HG02642 (cell line): ENCODE results near the gene CADPS2.
"Not testable (repeated sequence)": the region's sequence is repeated elsewhere in the genome, so short reads cannot be mapped to it uniquely, and the experiment has no call there.

Experiments
- ATAC-seq: cut with Tn5 transposase; IDR thresholded peaks from one replicate; pipeline ENCODE4 v1.9.1; 2021; ENCODE audit warnings: mild to moderate bottlenecking; ENCODE audit not compliant: unreplicated experiment, poor library complexity

Gene CADPS2

GRCh38 chr7:122679813-122680212 lies 206.4 kb downstream of the CADPS2 start:
- no peak for ATAC-seq

DNA sequence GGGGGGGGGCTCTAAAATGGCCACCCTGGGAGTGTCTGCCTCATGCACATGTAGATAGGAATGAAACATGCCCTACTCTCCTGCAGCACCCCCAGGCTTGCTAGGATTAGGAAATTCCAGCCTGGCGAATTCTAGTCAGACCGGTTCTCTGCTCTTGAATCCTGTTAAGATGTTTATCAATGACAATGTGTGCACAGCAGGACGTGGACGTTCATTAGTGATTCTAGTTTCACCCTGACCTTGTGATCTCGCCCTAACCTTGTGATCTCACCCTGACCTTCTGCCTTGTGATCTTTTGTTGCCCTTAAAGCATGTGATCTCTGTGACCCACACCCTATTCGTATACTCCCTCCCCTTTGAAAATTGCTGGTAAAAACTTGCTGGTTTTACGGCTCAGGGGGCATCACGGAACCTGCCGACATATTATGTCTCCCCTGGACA lies 207.0 kb downstream of the CADPS2 start:
- not testable (repeated sequence) for ATAC-seq

- no peak for ATAC-seq
Observed at GRCh38 chr7:122677149-122677548, 209.1 kb downstream of the CADPS2 start.

DNA sequence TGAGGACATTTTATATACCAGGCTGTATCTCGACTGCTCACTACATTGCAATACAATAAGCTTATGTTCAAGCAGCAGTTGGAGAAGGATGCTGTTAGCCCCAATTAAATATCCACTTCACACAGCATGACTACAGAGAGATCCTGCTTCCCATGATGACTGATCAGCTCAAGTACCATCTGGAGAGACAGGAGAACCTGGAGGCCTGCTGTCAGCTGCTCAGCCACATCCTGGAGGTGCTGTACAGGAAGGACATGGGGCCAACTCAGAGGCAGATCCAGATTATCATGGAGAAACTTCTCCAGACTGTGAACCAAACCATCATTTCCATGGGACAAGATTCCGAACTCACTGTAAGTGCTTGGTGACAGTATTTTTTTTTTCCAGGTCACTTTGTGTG lies 209.8 kb downstream of the CADPS2 start:
- ATAC-seq = no peak

- ATAC-seq = no peak
Observed at GRCh38 chr7:122675621-122676020, 210.6 kb downstream of the CADPS2 start.

DNA sequence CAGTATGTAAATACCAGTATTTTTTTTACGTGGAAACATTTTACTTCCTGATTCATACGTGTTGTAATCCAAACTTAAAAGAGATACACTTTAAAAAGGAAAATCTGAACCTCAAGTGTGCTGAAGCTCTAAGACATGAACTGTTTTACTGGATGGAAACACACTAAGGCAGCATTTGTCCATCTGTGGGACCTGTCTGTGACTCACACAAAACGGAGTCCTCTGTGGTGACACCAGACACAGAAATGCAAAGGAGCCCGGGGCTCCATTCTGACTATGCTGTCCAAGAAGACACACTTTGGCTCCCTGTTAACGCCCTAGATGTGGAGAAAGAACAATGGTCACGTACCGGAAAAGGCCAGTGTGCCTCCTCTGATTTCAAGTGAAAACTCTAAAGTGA lies 211.2 kb downstream of the CADPS2 start:
- ATAC-seq = no peak

- no peak for ATAC-seq
Observed at GRCh38 chr7:122674502-122674901, 211.8 kb downstream of the CADPS2 start.

- ATAC-seq = no peak
Observed at GRCh38 chr7:122673951-122674350, 212.3 kb downstream of the CADPS2 start.

DNA sequence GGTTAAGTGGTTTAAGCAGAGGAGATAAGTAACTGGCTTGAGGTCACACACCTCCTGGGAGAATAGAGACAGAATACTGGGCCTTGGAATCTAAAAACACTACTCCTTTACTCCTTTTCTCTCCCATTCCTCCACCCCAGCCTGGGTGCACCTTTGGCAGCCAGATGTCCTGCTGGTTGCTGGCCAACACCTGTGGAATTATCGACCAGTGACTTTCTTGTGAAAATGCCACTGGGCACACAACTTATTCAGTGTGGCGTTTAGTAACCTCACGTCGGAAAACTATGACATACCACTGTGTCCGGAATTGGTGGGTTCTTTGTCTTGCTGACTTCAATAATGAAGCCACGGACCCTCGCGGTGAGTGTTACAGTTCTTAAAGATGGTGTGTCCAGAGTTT lies 213.7 kb downstream of the CADPS2 start:
- no peak for ATAC-seq

- ATAC-seq = no peak
Observed at GRCh38 chr7:122663733-122664132, 222.5 kb downstream of the CADPS2 start.

DNA sequence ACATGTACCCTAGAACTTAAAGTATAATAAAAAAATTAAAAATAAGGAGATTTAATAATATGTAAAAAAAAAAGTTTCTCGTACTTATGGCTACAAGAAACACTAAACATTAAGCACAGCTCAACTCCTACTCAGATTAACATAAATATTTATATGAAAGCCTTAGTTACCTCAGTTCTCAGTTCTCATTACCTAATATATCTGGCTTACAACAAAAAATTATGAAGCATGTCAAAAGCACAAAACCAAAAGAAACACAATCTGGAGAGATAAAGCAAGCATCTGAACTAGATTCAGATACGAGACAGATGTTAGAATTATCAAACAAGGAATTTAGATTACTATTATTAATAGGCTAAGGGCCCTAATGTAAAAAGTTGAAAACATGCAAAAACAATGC lies 227.4 kb downstream of the CADPS2 start:
- no peak for ATAC-seq

DNA sequence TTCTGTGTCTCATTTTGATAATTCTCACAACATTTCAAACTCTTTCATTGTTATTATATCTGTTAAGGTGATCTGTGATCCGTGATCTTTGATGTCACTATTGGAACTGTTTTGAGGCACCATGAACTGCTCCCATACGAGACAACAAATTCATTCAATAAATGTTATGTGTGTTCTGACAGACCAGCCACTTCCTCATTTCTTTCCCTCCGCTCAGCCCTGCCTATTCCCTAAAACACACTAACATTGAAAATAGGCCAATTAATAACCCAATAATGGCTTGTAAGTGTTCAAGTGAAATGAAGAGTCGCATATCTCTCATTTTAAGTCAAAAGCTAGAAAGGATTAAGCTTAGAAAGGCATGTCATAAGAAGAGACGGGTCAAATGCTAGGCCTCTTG lies 232.6 kb downstream of the CADPS2 start:
- no peak for ATAC-seq

DNA sequence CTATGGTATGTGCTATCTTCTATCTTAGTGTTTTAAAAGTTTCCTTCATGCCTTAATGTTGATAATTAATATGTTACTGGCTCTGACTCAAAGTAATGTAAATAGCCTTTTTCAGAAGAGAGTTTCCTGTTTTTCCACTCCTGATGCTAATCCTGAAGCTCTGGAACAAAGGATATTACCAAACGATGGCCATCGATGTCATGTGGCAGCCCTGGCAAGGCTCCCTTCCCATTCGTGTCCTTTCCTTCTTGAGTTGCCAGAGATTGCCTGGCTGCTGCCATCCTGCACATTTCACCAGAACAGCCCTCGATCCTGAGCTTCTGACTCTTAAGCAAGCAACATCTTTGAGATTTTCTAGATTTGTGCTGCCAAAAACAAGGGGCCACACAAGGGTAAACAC lies 233.4 kb downstream of the CADPS2 start:
- no peak for ATAC-seq

GRCh38 chr7:122651451-122651850 lies 234.8 kb downstream of the CADPS2 start:
- ATAC-seq = no peak

DNA sequence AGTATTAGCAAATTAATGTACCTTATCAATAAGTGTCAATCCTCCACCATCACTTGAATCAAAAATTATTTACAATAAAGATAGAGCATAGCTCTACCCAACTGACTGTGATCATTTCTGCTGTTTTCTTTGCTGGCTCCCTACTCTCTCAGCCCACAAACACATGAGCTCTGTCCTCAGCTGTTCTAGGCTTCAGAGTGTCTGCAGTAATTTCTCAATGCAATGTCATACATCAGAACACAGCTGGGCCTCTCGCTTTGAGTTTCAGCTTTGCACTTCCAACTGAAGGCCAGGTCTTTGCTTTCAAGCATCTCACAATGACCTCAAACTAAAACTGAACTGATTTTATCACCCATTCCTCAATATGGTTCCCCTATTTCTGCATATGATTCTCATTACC lies 243.0 kb downstream of the CADPS2 start:
- ATAC-seq = no peak

DNA sequence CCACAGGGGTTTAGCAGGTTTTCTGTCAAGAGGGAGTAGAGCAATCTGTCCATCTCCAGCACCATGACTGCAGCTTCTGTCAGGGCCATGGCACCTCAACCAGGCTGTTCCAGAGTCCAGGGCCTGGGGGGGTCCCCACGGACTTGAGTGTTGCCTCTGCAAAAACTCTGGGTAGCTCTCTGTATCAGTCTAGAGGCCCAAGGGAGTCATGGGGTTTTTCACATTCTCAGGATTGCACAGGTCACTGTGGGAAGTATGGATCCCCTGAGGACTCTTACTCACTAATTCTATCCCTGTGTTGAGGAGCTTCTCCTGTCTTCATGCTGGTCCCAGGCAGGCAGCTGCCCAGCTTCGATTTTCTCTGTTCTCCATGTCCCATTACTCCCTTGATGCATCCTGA lies 247.8 kb downstream of the CADPS2 start:
- no peak for ATAC-seq

GRCh38 chr7:122637784-122638183 lies 248.5 kb downstream of the CADPS2 start:
- no peak for ATAC-seq

GRCh38 chr7:122635481-122635880 lies 250.8 kb downstream of the CADPS2 start:
- not testable (repeated sequence) for ATAC-seq

DNA sequence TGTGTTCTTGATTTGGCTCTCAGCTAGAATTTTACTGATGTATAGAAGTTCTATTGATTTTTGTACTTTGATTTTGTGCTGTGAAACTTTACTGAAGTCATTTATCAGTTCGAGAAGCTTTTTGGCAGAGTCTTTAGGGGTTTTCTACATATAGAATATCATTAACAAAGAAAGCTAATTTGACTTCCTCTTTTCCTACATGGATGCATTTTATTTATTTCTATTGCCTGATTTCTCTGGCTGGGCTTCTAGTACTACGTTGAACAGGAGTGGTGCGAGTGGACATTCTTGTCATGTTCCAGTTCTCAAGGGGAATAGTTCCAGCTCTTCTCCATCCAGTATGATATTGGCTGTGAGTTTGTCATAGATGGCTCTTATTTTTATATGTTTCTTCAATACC lies 252.8 kb downstream of the CADPS2 start:
- no peak for ATAC-seq

GRCh38 chr7:122632238-122632637 lies 254.0 kb downstream of the CADPS2 start:
- no peak for ATAC-seq

- no peak for ATAC-seq
Observed at GRCh38 chr7:122629412-122629953, 256.8 kb downstream of the CADPS2 start.

GRCh38 chr7:122628651-122629411 lies 257.4 kb downstream of the CADPS2 start:
- ATAC-seq = no peak
